GM18520 (cell line): Measurements from ENCODE around the gene SPTSSB.

Experiments used
- ATAC-seq: cut with Tn5 transposase; IDR thresholded peaks from one replicate; pipeline ENCODE4 v1.9.1; 2021; ENCODE audit not compliant: unreplicated experiment

SPTSSB gene

GRCh38 chr3:161392853-161393252 is 21.5 kb upstream of the SPTSSB start:
- ATAC-seq: no peak

- no peak for ATAC-seq
Observed at GRCh38 chr3:161390200-161390599, 18.9 kb upstream of the SPTSSB start.

- ATAC-seq: no peak
Observed at GRCh38 chr3:161389445-161390035, 18.2 kb upstream of the SPTSSB start.

- ATAC-seq: no peak
Observed at GRCh38 chr3:161388855-161389254, 17.5 kb upstream of the SPTSSB start.

- no peak for ATAC-seq
Observed at GRCh38 chr3:161386991-161387770, 15.9 kb upstream of the SPTSSB start.

DNA sequence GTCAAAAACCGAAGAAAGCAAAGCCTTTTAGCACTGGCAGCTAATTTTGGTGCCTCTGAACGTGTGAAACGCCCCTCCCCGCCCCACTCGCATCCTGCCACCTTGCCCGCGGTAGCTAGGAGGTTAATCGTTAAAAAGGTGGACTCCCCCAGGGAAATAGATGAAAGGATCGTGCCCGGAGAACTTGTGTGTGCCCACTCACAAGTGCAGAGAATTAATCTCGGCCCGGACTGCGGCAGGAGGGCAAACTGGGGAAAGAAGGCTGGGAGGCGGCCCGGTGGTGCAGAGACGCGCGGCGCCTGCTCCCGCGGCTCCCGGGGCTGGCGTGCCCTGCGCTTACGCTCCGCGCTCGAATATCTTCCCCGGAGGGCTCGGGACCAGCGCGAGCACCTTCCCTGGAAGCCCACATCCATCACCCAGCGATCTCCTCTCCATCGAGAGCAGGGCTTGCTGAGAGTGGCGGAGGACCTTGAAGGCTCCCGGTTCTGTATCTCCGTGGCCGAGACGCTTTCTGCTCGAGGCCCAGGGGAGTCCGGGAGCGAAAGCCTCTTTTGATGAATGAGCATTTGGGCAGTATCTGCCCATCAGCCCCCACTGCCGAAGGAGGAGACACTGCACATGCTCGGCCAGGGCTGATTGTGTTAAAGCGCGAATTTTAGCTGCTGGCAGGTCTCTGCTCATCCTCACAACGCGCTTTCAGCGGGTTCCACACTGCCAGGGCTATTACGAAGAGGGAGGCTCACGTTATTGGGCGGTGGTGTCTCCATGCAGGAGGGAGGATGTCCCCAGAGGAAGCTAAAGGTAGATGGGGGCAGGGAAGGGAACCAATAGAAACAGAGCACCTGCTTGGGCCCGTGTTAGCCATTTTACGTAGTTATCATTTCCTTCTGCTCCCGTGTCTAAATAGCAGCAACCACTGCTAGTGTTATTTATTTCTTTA is 1.3 kb upstream of the SPTSSB start:
- ATAC-seq: no peak

DNA sequence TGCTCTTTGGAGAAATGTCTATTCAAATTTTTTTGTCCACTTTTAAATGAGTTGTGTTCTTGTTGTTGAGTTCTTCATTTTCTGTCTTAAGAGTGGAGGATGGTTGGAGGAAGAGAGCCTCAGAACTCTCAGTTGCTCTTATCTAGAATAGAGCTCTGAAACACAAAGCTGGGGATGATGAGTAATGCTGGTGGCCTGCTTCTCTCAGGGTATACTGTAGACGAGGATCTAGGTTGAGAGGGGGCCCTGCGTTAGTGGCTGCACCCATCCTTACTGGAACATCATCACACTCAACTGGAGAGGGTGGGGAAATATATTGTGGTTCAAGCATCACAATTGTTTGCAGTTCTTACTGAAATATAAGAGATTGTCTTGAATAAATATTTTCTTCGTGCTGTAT is 1.8 kb downstream of the SPTSSB start:
- ATAC-seq: no peak

DNA sequence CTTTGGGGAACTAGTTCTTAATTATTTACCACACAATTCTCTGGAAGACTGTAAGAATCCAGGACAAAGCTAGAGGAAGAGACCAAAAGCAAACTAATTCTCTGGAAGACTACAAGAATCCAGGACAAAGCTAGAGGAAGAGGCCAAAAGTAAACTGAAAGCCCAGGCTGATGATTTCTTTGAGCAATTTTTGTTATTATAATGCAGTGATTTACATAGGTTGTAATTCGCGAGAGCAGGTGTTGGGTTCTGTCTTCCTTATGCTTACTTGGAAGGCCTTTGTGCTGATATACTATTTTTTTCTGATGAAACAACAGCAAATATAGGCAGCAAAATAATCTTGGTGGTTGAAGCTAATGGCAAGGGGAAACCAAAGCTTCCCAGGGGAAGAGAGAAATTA is 5.2 kb downstream of the SPTSSB start:
- ATAC-seq: no peak

GRCh38 chr3:161358488-161358887 is 12.8 kb downstream of the SPTSSB start:
- no peak for ATAC-seq

DNA sequence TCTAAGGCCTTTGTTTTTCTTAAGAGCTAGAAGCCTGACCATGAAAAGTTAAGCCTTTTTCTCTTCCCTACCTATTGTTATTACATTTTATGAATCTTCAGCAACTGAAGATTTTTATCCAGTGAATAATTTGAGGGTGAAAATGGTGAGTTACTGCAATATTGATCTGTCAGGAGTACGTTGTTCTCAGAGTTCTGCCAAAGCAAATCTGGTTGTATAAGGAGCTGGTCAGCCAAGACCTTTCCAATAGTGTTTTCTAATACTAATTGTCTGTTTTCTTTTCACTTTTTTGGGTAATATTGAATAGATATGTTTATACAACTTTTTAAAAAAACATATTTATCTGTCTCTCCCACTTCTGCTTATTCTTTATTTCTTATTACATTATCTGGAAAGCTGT is 15.0 kb downstream of the SPTSSB start:
- no peak for ATAC-seq

DNA sequence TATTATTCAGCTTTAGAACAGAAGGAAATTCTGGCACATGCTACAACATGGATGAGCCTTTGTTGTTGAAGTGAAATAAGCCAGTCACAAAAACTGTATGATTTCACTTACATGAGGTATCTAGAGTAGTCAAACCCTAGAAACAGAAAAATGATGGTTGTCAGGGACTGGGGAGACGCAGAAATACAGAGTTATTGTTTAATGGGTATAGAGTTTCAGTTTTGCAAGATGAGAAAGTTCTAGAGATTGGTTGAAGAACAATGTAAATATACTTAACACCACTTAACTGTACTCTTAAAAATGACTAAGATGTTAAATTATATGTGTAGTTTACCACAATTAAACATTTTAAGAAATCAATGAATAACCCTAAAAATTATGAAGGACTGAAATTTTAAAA is 15.8 kb downstream of the SPTSSB start:
- ATAC-seq: no peak

DNA sequence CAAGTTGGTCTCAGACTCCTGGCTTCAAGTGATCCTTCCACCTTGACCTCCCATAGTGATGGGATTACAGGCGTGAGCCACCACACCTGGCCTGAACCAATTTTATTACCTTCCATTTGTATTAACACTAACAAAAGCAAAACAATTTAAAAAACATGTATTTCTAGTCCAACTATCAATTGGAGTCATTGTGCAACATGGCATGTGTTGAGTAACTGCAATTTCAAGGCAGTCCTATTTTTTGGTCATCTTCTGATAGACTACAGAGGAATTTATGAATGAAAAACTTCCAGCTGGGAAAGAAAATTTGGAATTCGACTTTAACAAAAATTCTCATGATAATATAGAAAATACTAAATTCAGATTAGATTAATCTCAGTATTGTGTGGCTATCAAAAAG is 16.8 kb downstream of the SPTSSB start:
- no peak for ATAC-seq

DNA sequence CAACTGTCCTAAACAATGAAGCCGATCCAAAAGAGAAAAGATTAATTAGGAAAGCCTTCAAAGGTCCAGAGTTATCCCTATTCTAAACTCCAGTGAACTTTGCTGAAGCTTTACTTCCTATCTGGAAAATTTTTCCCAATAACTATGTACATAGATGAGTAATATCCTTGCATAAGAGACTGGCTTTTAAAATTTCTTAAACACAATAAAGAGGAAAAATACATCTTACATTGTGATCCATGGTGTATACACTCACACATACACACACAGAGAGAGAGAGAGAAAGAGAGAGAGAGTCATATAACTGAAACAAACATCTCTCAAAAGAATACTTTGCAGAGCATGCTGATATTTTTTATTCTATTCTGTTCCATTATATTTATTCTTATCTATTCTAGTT is 20.0 kb downstream of the SPTSSB start:
- ATAC-seq: no peak

DNA sequence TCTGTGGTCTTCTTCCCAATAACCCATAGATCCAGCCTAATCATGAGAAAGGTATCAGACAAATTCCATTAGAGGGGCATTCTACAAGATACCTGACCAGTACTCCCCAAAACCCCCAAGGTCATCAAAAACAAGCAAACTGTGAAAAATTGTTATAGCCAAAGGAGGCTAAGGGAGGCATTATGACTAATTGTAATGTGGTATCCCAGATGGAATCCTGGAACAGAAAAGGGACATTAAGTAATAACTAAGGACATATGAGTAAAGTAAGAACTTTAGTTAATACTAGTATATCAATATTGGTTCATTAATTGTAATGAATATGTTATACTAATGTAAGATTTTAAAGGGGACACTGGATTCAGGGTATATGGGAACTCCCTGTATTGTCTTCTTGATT is 20.4 kb downstream of the SPTSSB start:
- ATAC-seq: no peak

- ATAC-seq: peak; percentile 51
Observed at GRCh38 chr3:161349529-161350312, 21.6 kb downstream of the SPTSSB start.

DNA sequence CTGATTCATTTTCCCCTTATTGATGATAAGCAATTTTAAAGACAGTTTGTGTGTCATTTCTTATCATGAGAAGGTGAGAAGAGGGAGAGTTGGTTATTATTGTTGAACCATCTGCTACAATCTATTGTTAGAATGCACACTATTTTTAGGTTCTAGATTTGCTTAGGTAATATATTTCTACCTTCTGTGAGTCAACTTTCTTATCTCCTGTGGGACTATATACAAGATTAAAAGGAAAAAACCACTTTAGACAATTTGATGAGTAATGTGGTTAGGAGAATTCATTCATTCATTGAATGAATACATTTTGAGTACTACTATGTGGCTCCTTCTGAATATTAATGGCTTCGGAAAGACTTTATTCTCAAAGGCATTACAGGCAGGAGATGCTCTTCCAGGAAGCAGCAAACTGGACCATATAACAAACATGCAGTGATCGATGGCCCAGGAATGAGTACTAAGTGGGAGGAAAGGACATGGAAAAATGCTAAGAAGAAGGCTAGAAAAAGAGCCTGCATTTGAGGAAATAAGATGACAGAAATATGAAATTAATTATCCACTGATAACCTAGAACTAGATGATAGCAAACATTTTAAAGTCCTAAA is 22.4 kb downstream of the SPTSSB start:
- peak; percentile 42 for ATAC-seq

DNA sequence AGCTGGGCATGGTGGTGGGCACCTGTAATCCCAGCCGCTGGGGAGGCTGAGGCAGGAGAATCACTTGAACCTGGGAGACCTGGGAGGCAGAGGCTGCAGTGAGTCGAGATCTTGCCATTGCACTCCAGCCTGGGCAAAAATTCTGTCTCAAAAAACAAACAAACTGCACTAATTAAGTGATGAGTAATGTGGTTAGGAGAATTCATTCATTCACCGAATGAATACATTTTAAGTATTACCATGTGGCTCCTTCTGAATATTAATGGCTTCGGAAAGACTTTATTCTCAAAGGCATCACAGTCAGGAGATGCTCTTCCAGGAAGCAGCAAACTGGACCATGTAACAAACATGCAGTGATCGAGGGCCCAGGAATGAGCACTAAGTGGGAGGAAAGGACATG is 23.6 kb downstream of the SPTSSB start:
- no peak for ATAC-seq

- no peak for ATAC-seq
Observed at GRCh38 chr3:161345023-161345422, 26.3 kb downstream of the SPTSSB start.

DNA sequence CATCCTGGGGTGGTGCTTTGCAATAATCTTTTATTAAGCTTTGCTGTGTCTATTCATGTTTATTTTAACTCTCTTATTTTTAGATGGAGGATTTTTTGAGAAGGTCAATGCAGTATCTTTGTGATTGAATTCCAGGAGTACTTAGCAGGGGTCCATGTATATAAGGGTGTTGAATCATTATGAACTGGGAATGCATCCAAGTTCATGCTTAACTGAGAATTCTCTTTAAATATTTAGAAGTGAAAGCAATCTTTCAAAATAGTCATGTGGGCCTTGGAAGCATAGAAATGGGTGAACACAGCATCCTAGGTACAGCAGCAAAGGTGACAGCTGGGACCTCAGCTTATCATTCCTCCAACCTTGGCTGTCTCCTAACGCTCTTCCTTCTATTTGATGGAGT is 27.3 kb downstream of the SPTSSB start:
- no peak for ATAC-seq

GRCh38 chr3:161343540-161343939 is 27.8 kb downstream of the SPTSSB start:
- ATAC-seq: no peak

DNA sequence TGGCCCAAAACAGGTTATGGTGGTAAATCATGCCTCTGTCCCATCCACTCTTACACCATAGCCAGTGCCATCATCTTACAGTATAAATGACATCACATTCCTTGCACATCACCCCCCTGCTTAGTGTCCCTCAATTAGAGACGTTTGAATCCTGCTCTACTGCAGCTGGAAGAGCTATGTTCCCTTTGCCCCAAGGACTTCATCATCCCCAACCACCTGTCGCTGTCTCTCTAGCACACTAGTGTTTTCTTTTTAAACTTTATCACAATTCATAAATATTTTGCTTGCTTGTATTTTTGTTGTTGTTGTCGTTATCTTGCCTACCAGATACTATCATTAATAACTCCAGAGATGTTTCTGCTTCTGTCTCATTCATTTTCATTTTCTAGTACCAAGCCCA is 28.7 kb downstream of the SPTSSB start:
- ATAC-seq: no peak
